Thyroid gland (tissue), 4 donors: Measurements from ENCODE around the gene TAX1BP1. TPM values are rescaled to one million over a fixed set of nuclear protein-coding genes. Genes with fewer than 3 reads are reported as not detected.

ENCODE experiments used
- DNase-seq, 2 donors: peaks; one replicate each; pipeline ENCODE4 v3.0.0-alpha.2; 2019
- H3K27ac ChIP-seq, 3 donors: fragments of 200-600 bp; sonication (generic); 1 replicate in 2 of 3; 2 replicates in 1 of 3; pipeline ENCODE4 v1.5.1; 2016 to 2019; ENCODE audit warnings: mild to moderate bottlenecking in 1 of 3, moderate library complexity in 1 of 3
- H3K27me3 ChIP-seq: fragments of 200-600 bp; sonication (generic); one replicate; pipeline ENCODE4 v1.5.1; 2019
- H3K36me3 ChIP-seq, 2 donors: fragments of 200-600 bp; sonication (generic); one replicate each; pipeline ENCODE4 v1.5.1; 2016 to 2019
- H3K4me1 ChIP-seq, 2 donors: fragments of 200-600 bp; sonication (generic); one replicate each; pipeline ENCODE4 v1.5.1; 2017 to 2019
- H3K4me3 ChIP-seq, 3 donors: fragments of 200-600 bp; sonication (generic); replicated peaks in 1 of 3; 1 replicate in 2 of 3; 2 replicates in 1 of 3; pipeline ENCODE4 v1.5.1; 2016; ENCODE audit warnings: mild to moderate bottlenecking in 1 of 3
- H3K9me3 ChIP-seq: fragments of 200-600 bp; sonication (generic); one replicate; pipeline ENCODE4 v1.5.1; 2017
- POLR2A ChIP-seq, 2 donors: fragments of 450-650 bp; IDR thresholded peaks; one replicate each; pipeline ENCODE4 v1.6.1; 2017; ENCODE audit warnings: antibody characterized with exemption in 2 of 2, mild to moderate bottlenecking in 2 of 2, moderate library complexity in 1 of 2
- WGBS, 2 donors: methylation state at CpG; one replicate each; pipeline ENCODE4 v1.1.5; 2017; 5-methylcytosine and 5-hydroxymethylcytosine counted together
- intact Hi-C: fragments of 100-400 bp; cut with DNase I; formaldehyde crosslinking; loops from one replicate; pipeline ENCODE4 v1.15.1; 2023
- total RNA-seq, 4 donors: library from RNA; depleted of rRNA; stranded (reverse); fragments of >200 nt; gene quantifications; one replicate each; pipeline ENCODE4 v1.2.3, GENCODE V29; 2016
- TF ChIP-seq, protein P1 (sequence below), 6 experiments: fragments of 200-600 bp in 3 of 6; fragments of 450-650 bp in 3 of 6; sonication (generic) in 3 of 6; IDR thresholded peaks; one replicate each; pipeline ENCODE4 v1.5.1; 2016 to 2019; ENCODE audit warnings: antibody characterized with exemption in 6 of 6, mild to moderate bottlenecking in 2 of 6, inconsistent platforms in 1 of 6, moderate library complexity in 1 of 6

TAX1BP1 gene
- total RNA-seq, 4 donors from 2014 or later: 97.7 to 143 (median 120) TPM

DNA sequence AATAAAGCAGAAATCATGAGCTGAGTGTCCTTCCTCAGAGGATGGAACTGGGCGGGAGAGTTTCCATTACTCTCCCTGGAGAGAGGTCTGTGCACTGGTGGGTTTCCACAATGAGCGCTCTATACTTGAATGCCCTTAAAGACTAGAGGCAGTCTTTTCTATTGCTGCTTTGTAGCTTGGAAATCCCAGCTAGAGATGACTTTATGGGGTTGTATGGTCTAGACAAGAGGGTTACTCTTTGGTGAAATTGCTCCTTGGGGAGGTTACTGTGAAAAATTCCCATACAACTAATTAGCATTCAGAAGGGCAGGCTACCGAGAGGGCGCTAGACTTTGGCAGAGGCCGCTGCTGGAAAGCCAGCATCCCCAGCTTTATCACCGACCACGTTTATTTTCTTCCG, 136.8 kb downstream of the TAX1BP1 start:
- Histone ChIP-seq H3K4me1 (peaks cover 7 to 15% of the 10 kb centered on the region in 2 donors), H3K36me3 (no peaks in the 10 kb centered on the region), H3K27me3 (no peaks in the 10 kb centered on the region), H3K9me3 (no peaks in the 10 kb centered on the region), H3K27ac (no peak overlapping the region), H3K4me3 (no peak overlapping the region)
- TF ChIP-seq POLR2A (IDR thresholded peaks at IDR 0.05): no peak
- TF ChIP-seq, protein P1, sequence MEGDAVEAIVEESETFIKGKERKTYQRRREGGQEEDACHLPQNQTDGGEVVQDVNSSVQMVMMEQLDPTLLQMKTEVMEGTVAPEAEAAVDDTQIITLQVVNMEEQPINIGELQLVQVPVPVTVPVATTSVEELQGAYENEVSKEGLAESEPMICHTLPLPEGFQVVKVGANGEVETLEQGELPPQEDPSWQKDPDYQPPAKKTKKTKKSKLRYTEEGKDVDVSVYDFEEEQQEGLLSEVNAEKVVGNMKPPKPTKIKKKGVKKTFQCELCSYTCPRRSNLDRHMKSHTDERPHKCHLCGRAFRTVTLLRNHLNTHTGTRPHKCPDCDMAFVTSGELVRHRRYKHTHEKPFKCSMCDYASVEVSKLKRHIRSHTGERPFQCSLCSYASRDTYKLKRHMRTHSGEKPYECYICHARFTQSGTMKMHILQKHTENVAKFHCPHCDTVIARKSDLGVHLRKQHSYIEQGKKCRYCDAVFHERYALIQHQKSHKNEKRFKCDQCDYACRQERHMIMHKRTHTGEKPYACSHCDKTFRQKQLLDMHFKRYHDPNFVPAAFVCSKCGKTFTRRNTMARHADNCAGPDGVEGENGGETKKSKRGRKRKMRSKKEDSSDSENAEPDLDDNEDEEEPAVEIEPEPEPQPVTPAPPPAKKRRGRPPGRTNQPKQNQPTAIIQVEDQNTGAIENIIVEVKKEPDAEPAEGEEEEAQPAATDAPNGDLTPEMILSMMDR (IDR thresholded peaks at IDR 0.05): no peak
- intact Hi-C loops: no loop called here
- no peak for DNase-seq
- WGBS, 2 donors: 86 to 96% methylated on average over 8 of the region's 8 CpGs

Other genes starting within 250 kb of the TAX1BP1 start
- gene HIBADH, start 77.3 kb upstream of the TAX1BP1 start, total RNA-seq: 10 to 100 TPM; 73.7 to 99.9 (median 84.4) TPM